ENCODE measurements around the gene HIPK2.

GRCh38 chr7:139560678-139561077 is 217.1 kb downstream of the HIPK2 start:
- no peak for TF ChIP-seq CTCF (IDR thresholded peaks at IDR 0.05)
- no peak for TF ChIP-seq POLR2A (IDR thresholded peaks at IDR 0.05)
